ENCODE measurements around the gene RIMS4. TPM values are rescaled to one million over a fixed set of nuclear protein-coding genes. Genes with fewer than 3 reads are reported as not detected.

RIMS4 gene
- polyA plus RNA-seq = 1 to 10 TPM in 1 of 3 donors, under 1 TPM in 2; 0.03 to 1.8 (median 0.19) TPM

- WGBS, 3 donors = 8 to 13% (median 10%) methylated on average over 31 to 85 of the region's 89 CpGs
- no peak within 1 kb of the TSS for H3K27ac ChIP-seq (ENCODE audit: low read depth, low read length)
Measured at GRCh38 chr20:44810391-44811149, at the start of gene RIMS4. RIMS4 (minus strand) TSS chr20:44810546; CDS start chr20:44810271, 275 bp downstream.

- H3K27ac ChIP-seq (ENCODE audit: low read depth, low read length) = no peak overlapping the region
Measured at GRCh38 chr20:44858606-44859360, 48.4 kb upstream of the RIMS4 start.

- H3K27ac ChIP-seq (ENCODE audit: low read depth, low read length) = no peak overlapping the region
- WGBS, 3 donors = 86 to 91% (median 89%) methylated on average over 6 of the region's 6 CpGs
Measured at GRCh38 chr20:44856856-44857448, 46.6 kb upstream of the RIMS4 start.

- WGBS, 3 donors = 47 to 80% (median 71%) methylated on average over 2 of the region's 2 CpGs
- H3K27ac ChIP-seq (ENCODE audit: low read depth, low read length) = no peak overlapping the region
Measured at GRCh38 chr20:44856442-44856841, 46.1 kb upstream of the RIMS4 start.

GRCh38 chr20:44851545-44851944 lies 41.2 kb upstream of the RIMS4 start:
- H3K27ac ChIP-seq (ENCODE audit: low read depth, low read length) = no peak overlapping the region
- WGBS, 3 donors = 63 to 69% (median 67%) methylated on average over 3 of the region's 3 CpGs

GRCh38 chr20:44850837-44851236 lies 40.5 kb upstream of the RIMS4 start:
- 78 to 79% (median 78%) methylated on average over 1 of the region's 1 CpG for WGBS, 3 donors
- H3K27ac ChIP-seq (ENCODE audit: low read depth, low read length) = no peak overlapping the region

- 61 to 70% (median 67%) methylated on average over 3 of the region's 3 CpGs for WGBS, 3 donors
- H3K27ac ChIP-seq (ENCODE audit: low read depth, low read length) = no peak overlapping the region
Measured at GRCh38 chr20:44850272-44850671, 39.9 kb upstream of the RIMS4 start.

GRCh38 chr20:44849703-44850102 lies 39.4 kb upstream of the RIMS4 start:
- no peak overlapping the region for H3K27ac ChIP-seq (ENCODE audit: low read depth, low read length)
- WGBS, 3 donors = 64 to 83% (median 80%) methylated on average over 1 of the region's 1 CpG

- no peak overlapping the region for H3K27ac ChIP-seq (ENCODE audit: low read depth, low read length)
- 71 to 79% (median 77%) methylated on average over 4 of the region's 4 CpGs for WGBS, 3 donors
Measured at GRCh38 chr20:44848254-44849015, 38.1 kb upstream of the RIMS4 start.

- 69 to 82% (median 80%) methylated on average over 5 of the region's 5 CpGs for WGBS, 3 donors
- H3K27ac ChIP-seq (ENCODE audit: low read depth, low read length) = no peak overlapping the region
Measured at GRCh38 chr20:44843876-44844275, 33.5 kb upstream of the RIMS4 start.

GRCh38 chr20:44841955-44842354 lies 31.6 kb upstream of the RIMS4 start:
- H3K27ac ChIP-seq (ENCODE audit: low read depth, low read length) = no peak overlapping the region
- WGBS, 3 donors = 73 to 81% (median 77%) methylated on average over 6 of the region's 6 CpGs

GRCh38 chr20:44840826-44841225 lies 30.5 kb upstream of the RIMS4 start:
- WGBS, 3 donors = 79 to 90% (median 81%) methylated on average over 5 of the region's 5 CpGs
- H3K27ac ChIP-seq (ENCODE audit: low read depth, low read length) = no peak overlapping the region

GRCh38 chr20:44839481-44839880 lies 29.1 kb upstream of the RIMS4 start:
- no peak overlapping the region for H3K27ac ChIP-seq (ENCODE audit: low read depth, low read length)
- WGBS, 3 donors = 72 to 90% (median 85%) methylated on average over 5 of the region's 5 CpGs

- WGBS, 3 donors = 91 to 96% (median 95%) methylated on average over 1 of the region's 1 CpG
- no peak overlapping the region for H3K27ac ChIP-seq (ENCODE audit: low read depth, low read length)
Measured at GRCh38 chr20:44838521-44838920, 28.2 kb upstream of the RIMS4 start.

GRCh38 chr20:44837946-44838345 lies 27.6 kb upstream of the RIMS4 start:
- H3K27ac ChIP-seq (ENCODE audit: low read depth, low read length) = no peak overlapping the region
- 48 to 53% (median 51%) methylated on average over 3 of the region's 3 CpGs for WGBS, 3 donors

GRCh38 chr20:44836601-44837120 lies 26.3 kb upstream of the RIMS4 start:
- 86 to 91% (median 90%) methylated on average over 12 of the region's 12 CpGs for WGBS, 3 donors
- H3K27ac ChIP-seq (ENCODE audit: low read depth, low read length) = no peak overlapping the region

GRCh38 chr20:44835661-44836221 lies 25.4 kb upstream of the RIMS4 start:
- 51 to 70% (median 67%) methylated on average over 7 of the region's 7 CpGs for WGBS, 3 donors
- H3K27ac ChIP-seq (ENCODE audit: low read depth, low read length) = no peak overlapping the region

GRCh38 chr20:44835116-44835515 lies 24.8 kb upstream of the RIMS4 start:
- WGBS, 3 donors = 17 to 24% (median 19%) methylated on average over 1 of the region's 1 CpG
- no peak overlapping the region for H3K27ac ChIP-seq (ENCODE audit: low read depth, low read length)

All from adipose tissue (tissue), 3 donors.